Measurements from ENCODE around the gene SLC25A13.

The SLC25A13 gene

DNA sequence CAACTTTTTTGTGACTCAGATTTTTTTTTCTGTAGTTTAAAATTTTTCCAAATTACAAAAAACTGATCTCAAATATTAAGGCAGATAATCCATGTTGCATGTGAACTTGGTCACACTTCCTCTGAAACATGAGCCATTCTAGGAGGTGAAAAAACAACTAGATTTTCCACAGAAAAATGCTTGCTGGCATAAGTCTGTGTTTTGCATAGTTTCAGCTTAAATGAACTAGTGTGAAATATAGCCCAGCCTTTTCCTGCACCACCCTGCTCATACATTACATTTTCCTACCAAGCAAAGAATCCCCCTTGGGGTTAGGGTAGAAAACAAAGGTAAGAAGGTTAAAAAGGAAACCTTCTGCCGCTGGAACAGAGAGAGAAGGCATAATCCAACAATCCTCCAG, 48.2 kb downstream of the SLC25A13 start:
- Histone ChIP-seq H3K14ac (ENCODE audit: low read length) (no peak overlapping the region), H3K27ac (ENCODE audit: low read depth, low read length) (no peak overlapping the region)

GRCh38 chr7:96269246-96269994, 52.5 kb downstream of the SLC25A13 start:
- Histone ChIP-seq H3K23ac (ENCODE audit: low read length) (no peak overlapping the region), H2BK5ac (ENCODE audit: low read depth, low read length, poor library complexity) (no peak overlapping the region), H3K4ac (ENCODE audit: low read depth, low read length) (no peak overlapping the region), H2AK5ac (ENCODE audit: low read length) (no peak overlapping the region), H3K79me1 (ENCODE audit: low read length) (no peaks in the 10 kb centered on the region), H3K79me2 (ENCODE audit: control insufficient read depth, insufficient read depth, low read length, poor library complexity) (no peaks in the 10 kb centered on the region), H3K4me2 (ENCODE audit: low read length) (no peak overlapping the region), H3K14ac (ENCODE audit: low read length) (no peak overlapping the region), H3K4me1 (ENCODE audit: control insufficient read depth in 1 of 2, insufficient read depth in 2 of 2, low read length in 2 of 2) (no peaks in the 10 kb centered on the region), H3K9ac (ENCODE audit: low read length) (no peak overlapping the region), H3K36me3 (ENCODE audit: control insufficient read depth in 1 of 2, insufficient read depth in 2 of 2, low read length in 2 of 2) (peaks cover 2% of the 10 kb centered on the region in 2 experiments), H3K27ac (ENCODE audit: low read depth, low read length) (no peak overlapping the region), H2AFZ (ENCODE audit: insufficient read depth, low read length, poor library complexity) (no peak overlapping the region), H3K9me3 (ENCODE audit: insufficient read depth, low read depth, low read length) (no peaks in the 10 kb centered on the region), H4K12ac (ENCODE audit: low read depth, low read length) (no peak overlapping the region), H3K27me3 (ENCODE audit: insufficient read depth, low read length) (no peaks in the 10 kb centered on the region), H4K8ac (ENCODE audit: low read depth, low read length) (no peak overlapping the region), H3K4me3 (ENCODE audit: low read depth, low read length) (no peak overlapping the region), H3K18ac (ENCODE audit: low read length) (no peak overlapping the region), H2BK120ac (ENCODE audit: insufficient read depth, low read length, poor library complexity) (no peak overlapping the region), H2BK12ac (ENCODE audit: low read length) (no peak overlapping the region), H4K91ac (ENCODE audit: low read depth, low read length) (no peak overlapping the region)
- no peak for DNase-seq
- WGBS (ENCODE audit: extremely low coverage, insufficient coverage, insufficient read length), result no CpG with 5 or more reads among the region's 5 CpGs

More for the DNA sequence above, 48.2 kb downstream of the SLC25A13 start:
- Histone ChIP-seq H3K18ac (ENCODE audit: low read length) (no peak overlapping the region), H3K9ac (ENCODE audit: low read length) (no peak overlapping the region), H2BK5ac (ENCODE audit: low read depth, low read length, poor library complexity) (no peak overlapping the region), H2BK120ac (ENCODE audit: insufficient read depth, low read length, poor library complexity) (no peak overlapping the region), H2AK5ac (ENCODE audit: low read length) (no peak overlapping the region), H3K23ac (ENCODE audit: low read length) (no peak overlapping the region), H3K79me2 (ENCODE audit: control insufficient read depth, insufficient read depth, low read length, poor library complexity) (no peaks in the 10 kb centered on the region), H2BK12ac (ENCODE audit: low read length) (no peak overlapping the region), H4K12ac (ENCODE audit: low read depth, low read length) (no peak overlapping the region), H4K8ac (ENCODE audit: low read depth, low read length) (no peak overlapping the region), H3K4me3 (ENCODE audit: low read depth, low read length) (no peak overlapping the region), H4K91ac (ENCODE audit: low read depth, low read length) (no peak overlapping the region), H3K4ac (ENCODE audit: low read depth, low read length) (no peak overlapping the region), H3K4me1 (ENCODE audit: control insufficient read depth in 1 of 2, insufficient read depth in 2 of 2, low read length in 2 of 2) (no peaks in the 10 kb centered on the region), H3K27me3 (ENCODE audit: insufficient read depth, low read length) (no peaks in the 10 kb centered on the region), H3K79me1 (ENCODE audit: low read length) (no peaks in the 10 kb centered on the region), H3K36me3 (ENCODE audit: control insufficient read depth in 1 of 2, insufficient read depth in 2 of 2, low read length in 2 of 2) (no peaks in the 10 kb centered on the region), H3K4me2 (ENCODE audit: low read length) (no peak overlapping the region), H2AFZ (ENCODE audit: insufficient read depth, low read length, poor library complexity) (no peak overlapping the region), H3K9me3 (ENCODE audit: insufficient read depth, low read depth, low read length) (no peaks in the 10 kb centered on the region)
- no CpG with 5 or more reads among the region's 1 CpG for WGBS (ENCODE audit: extremely low coverage, insufficient coverage, insufficient read length)
- DNase-seq, result no peak

DNA sequence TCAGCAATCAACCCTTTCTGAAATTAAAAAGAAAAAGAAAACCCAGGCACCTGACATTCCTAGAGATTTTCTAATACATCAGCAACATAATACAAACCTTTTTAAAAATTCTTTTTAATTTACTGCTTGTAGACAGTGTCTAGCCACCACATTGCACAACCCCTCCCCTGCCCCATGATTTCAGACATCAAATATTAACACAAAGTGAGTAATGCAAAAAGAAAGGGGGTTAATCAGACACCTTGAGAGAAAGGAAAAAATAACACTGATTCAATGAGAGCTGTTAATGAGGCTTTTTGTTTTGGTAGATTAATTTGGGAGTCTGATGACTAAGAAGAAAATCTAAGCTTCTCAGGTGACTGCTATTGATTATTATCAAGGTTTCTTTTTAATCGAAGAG, 55.3 kb downstream of the SLC25A13 start:
- Histone ChIP-seq H4K8ac (ENCODE audit: low read depth, low read length) (no peak overlapping the region), H3K79me2 (ENCODE audit: control insufficient read depth, insufficient read depth, low read length, poor library complexity) (no peaks in the 10 kb centered on the region), H3K9ac (ENCODE audit: low read length) (no peak overlapping the region), H2AK5ac (ENCODE audit: low read length) (no peak overlapping the region), H2BK12ac (ENCODE audit: low read length) (no peak overlapping the region), H2BK5ac (ENCODE audit: low read depth, low read length, poor library complexity) (no peak overlapping the region), H3K4me1 (ENCODE audit: control insufficient read depth in 1 of 2, insufficient read depth in 2 of 2, low read length in 2 of 2) (peaks cover 0 to 2% of the 10 kb centered on the region in 2 experiments), H4K91ac (ENCODE audit: low read depth, low read length) (no peak overlapping the region), H3K23ac (ENCODE audit: low read length) (no peak overlapping the region), H3K14ac (ENCODE audit: low read length) (no peak overlapping the region), H3K4ac (ENCODE audit: low read depth, low read length) (no peak overlapping the region), H3K27ac (ENCODE audit: low read depth, low read length) (no peak overlapping the region), H3K4me3 (ENCODE audit: low read depth, low read length) (no peak overlapping the region), H3K27me3 (ENCODE audit: insufficient read depth, low read length) (no peaks in the 10 kb centered on the region), H3K18ac (ENCODE audit: low read length) (no peak overlapping the region), H3K4me2 (ENCODE audit: low read length) (no peak overlapping the region), H2BK120ac (ENCODE audit: insufficient read depth, low read length, poor library complexity) (no peak overlapping the region), H4K12ac (ENCODE audit: low read depth, low read length) (no peak overlapping the region), H3K36me3 (ENCODE audit: control insufficient read depth in 1 of 2, insufficient read depth in 2 of 2, low read length in 2 of 2) (peaks cover 2% of the 10 kb centered on the region in 2 experiments), H2AFZ (ENCODE audit: insufficient read depth, low read length, poor library complexity) (no peak overlapping the region), H3K79me1 (ENCODE audit: low read length) (no peaks in the 10 kb centered on the region), H3K9me3 (ENCODE audit: insufficient read depth, low read depth, low read length) (no peaks in the 10 kb centered on the region)
- no CpG with 5 or more reads among the region's 1 CpG for WGBS (ENCODE audit: extremely low coverage, insufficient coverage, insufficient read length)
- DNase-seq, result no peak

DNA sequence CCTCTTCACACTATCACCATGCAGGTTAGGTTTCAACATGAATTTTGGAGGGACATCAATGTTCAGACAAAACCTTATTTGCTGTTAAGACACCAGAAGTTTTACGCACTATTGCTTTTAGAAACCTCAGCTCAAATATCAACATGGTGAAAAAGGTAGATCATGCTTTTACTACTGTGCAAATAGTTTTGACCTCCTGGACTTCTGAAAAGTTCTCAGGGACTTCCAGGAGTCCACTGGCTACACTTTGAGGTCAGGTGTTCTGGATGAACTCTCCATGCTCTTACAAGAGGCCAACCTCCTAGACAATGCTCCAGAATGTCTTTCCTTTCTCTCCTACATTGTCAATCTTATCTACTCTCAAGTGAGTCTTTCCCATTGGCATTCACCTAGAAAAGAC, 55.9 kb downstream of the SLC25A13 start:
- Histone ChIP-seq H3K14ac (ENCODE audit: low read length) (no peak overlapping the region), H3K27ac (ENCODE audit: low read depth, low read length) (no peak overlapping the region), H3K79me2 (ENCODE audit: control insufficient read depth, insufficient read depth, low read length, poor library complexity) (no peaks in the 10 kb centered on the region), H3K27me3 (ENCODE audit: insufficient read depth, low read length) (no peaks in the 10 kb centered on the region), H3K23ac (ENCODE audit: low read length) (no peak overlapping the region), H3K4me3 (ENCODE audit: low read depth, low read length) (no peak overlapping the region), H3K79me1 (ENCODE audit: low read length) (no peaks in the 10 kb centered on the region), H2AK5ac (ENCODE audit: low read length) (no peak overlapping the region), H4K8ac (ENCODE audit: low read depth, low read length) (no peak overlapping the region), H2AFZ (ENCODE audit: insufficient read depth, low read length, poor library complexity) (no peak overlapping the region), H3K18ac (ENCODE audit: low read length) (no peak overlapping the region), H2BK12ac (ENCODE audit: low read length) (no peak overlapping the region), H3K4me2 (ENCODE audit: low read length) (no peak overlapping the region), H3K9ac (ENCODE audit: low read length) (no peak overlapping the region), H3K9me3 (ENCODE audit: insufficient read depth, low read depth, low read length) (no peaks in the 10 kb centered on the region), H4K12ac (ENCODE audit: low read depth, low read length) (no peak overlapping the region), H3K36me3 (ENCODE audit: control insufficient read depth in 1 of 2, insufficient read depth in 2 of 2, low read length in 2 of 2) (peaks cover 2% of the 10 kb centered on the region in 2 experiments), H3K4me1 (ENCODE audit: control insufficient read depth in 1 of 2, insufficient read depth in 2 of 2, low read length in 2 of 2) (peaks cover 0 to 2% of the 10 kb centered on the region in 2 experiments), H3K4ac (ENCODE audit: low read depth, low read length) (no peak overlapping the region), H2BK120ac (ENCODE audit: insufficient read depth, low read length, poor library complexity) (no peak overlapping the region), H2BK5ac (ENCODE audit: low read depth, low read length, poor library complexity) (no peak overlapping the region), H4K91ac (ENCODE audit: low read depth, low read length) (no peak overlapping the region)
- WGBS (ENCODE audit: extremely low coverage, insufficient coverage, insufficient read length), result no CpG with 5 or more reads among the region's 1 CpG
- no peak for DNase-seq
